ENCODE measurements around the gene PHYHIPL. TPM values are rescaled to one million over a fixed set of nuclear protein-coding genes. Genes with fewer than 3 reads are reported as not detected.

The PHYHIPL gene
- total RNA-seq, 1 donor from 2014 or later = not detected

- Histone ChIP-seq H3K4me3 (no peak overlapping the region), H3K9me3 (no peaks in the 10 kb centered on the region), H3K27me3 (no peaks in the 10 kb centered on the region), H3K27ac (no peak overlapping the region), H3K4me1 (no peaks in the 10 kb centered on the region), H3K36me3 (no peaks in the 10 kb centered on the region)
- no peak for TF ChIP-seq CTCF (IDR thresholded peaks at IDR 0.05)
- no peak for DNase-seq (ENCODE audit: low spot score in 2 of 2)
- intact Hi-C loops (cut with DNase I) = no loop called here
Measured at GRCh38 chr10:59289853-59290252, 113.4 kb downstream of the PHYHIPL start.

- intact Hi-C loops (cut with DNase I) = no loop called here
- no peaks in the 10 kb centered on the region for H3K9me3 ChIP-seq
- no peak for TF ChIP-seq CTCF (IDR thresholded peaks at IDR 0.05)
- no peak overlapping the region for H3K27ac ChIP-seq
- H3K36me3 ChIP-seq = no peaks in the 10 kb centered on the region
- no peaks in the 10 kb centered on the region for H3K4me1 ChIP-seq
- DNase-seq (ENCODE audit: low spot score in 2 of 2) = no peak
- no peak overlapping the region for H3K4me3 ChIP-seq
- H3K27me3 ChIP-seq = no peaks in the 10 kb centered on the region
Measured at GRCh38 chr10:59290448-59290847, 114.0 kb downstream of the PHYHIPL start.

Other genes starting within 250 kb of the PHYHIPL start
- 10.7 TPM for gene FAM13C, start 185.9 kb downstream of the PHYHIPL start, total RNA-seq

Data from ascending aorta (tissue), 2 donors.